Hematopoietic multipotent progenitor cell treated with erythropoietin and hydrocortisone succinate and interleukin-3 and kit ligand, for 4 days (in vitro differentiated cells): ENCODE results near the gene TLK1.

Experiments
- DNase-seq: peaks from one replicate; pipeline ENCODE4 v3.0.0-alpha.2; 2015

TLK1 gene

DNA sequence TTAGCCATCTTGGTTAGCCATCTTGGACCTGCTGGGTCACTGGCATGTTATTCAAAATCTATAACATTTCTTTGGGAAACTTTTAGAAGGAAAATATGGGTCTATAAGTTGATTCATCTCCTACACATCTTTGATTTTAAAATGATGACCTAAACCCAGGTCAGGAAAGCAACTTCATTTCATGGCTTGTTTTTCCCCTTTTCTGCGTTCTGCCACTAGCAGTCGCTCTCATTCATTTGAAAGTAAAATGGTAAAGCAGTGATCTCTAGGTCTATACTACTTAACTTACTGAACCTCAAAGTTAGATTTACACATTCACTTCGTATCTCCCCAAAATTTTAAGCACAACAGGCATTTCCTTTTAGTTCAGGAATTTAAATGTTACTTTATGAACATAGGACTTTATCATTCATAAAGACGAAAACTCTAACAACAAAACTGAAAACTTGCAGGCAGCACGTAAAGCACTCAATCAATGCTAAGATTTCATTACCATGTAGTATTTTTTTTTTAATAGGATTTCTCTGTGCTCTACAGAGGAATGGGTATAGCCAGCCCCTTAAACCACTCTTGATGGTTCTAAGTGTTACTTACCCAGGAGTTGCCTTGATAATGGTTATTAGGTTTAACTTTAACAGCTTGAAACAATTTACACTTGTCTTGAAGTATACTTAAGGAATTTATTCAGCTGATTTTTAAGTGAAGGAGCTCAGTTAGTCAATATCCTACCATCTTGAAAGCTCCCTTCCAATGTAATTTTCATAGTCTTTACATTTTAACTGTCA lies 169.1 kb downstream of the TLK1 start:
- DNase-seq, result no peak

DNA sequence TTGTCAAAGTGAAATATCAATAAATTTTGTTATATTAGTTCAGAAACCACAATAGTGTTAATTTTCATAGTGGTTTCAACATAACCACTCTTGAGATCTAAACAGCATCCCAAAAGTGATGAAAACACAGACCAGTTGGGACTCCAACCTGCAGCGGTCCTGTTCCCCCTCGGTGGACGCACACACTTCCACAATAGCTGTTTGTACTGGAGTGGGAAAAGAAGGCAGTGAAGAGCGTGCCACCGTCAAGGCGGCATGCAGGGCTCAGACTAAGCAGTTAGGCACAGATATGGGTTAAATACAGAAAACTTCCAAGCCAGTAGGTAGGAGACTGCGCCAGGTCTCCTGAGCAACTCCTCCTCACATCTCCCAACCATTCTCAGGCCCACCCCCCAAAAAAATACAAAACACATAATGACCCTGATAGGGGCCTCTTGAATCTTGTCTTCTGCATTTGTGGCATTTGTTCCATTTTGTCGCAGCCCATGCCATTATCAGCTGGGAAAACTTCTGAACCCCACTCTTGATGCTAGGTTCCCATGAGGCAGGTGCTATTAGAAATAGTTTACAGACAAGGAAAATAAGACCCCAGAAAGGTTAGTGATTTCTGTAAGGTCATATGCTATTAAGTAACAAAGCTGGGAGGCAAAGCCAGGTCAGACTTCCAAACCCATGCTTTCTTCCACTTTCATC lies 174.0 kb downstream of the TLK1 start:
- DNase-seq, result no peak

DNA sequence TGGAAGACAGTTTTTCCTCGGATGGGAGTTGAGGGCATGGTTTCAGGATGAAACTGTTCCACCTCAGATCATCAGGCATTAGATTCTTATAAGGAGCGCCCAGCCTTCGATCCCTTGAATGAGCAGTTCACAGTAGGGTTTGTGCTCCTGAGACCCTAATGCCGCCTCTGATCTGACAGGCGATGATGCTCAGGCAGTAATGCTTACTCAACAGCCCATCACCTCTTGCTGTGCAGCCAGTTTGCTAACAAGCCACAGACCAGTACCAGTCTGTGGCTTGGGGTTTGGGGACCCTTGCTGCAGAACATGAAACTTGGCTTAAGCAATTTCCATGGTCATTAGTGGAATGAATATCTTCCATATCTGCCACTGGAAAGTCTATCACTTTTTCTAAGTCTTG lies 175.3 kb downstream of the TLK1 start:
- no peak for DNase-seq

DNA sequence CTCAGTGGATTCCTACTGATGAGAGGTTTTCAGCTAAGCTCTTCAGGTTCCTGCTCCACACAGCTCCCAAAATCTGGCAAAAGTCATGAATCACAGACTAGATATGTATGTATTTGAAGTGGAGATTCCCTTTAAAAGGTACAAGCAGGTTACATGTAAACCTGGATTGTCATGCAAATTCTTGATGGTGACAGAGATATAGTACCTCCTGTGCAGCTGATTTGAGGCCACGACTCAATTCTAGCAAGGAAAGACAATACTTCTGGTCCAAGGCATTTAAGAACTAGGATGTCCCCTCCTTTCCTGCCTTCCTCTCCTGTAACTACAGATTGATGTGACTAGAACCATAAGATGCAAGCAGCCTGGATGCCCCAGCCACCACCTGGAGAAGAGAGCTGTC lies 176.6 kb downstream of the TLK1 start:
- no peak for DNase-seq

DNA sequence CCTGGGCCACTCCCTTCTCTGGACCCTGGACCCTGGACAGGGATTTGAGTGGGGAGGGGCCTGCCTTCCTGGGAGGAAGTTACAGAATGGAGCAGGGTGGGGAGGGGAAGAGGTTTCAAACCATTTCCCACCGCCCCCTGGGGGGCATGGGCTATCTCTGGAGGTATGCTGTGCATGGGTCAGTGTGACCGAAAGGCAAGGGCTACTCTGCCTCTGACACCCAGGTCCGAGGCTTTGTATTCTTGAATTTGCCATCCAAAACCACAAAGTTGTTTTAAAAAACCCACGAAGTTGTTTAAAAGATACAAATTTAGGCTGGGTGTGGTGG lies 184.8 kb downstream of the TLK1 start:
- DNase-seq, result no peak

DNA sequence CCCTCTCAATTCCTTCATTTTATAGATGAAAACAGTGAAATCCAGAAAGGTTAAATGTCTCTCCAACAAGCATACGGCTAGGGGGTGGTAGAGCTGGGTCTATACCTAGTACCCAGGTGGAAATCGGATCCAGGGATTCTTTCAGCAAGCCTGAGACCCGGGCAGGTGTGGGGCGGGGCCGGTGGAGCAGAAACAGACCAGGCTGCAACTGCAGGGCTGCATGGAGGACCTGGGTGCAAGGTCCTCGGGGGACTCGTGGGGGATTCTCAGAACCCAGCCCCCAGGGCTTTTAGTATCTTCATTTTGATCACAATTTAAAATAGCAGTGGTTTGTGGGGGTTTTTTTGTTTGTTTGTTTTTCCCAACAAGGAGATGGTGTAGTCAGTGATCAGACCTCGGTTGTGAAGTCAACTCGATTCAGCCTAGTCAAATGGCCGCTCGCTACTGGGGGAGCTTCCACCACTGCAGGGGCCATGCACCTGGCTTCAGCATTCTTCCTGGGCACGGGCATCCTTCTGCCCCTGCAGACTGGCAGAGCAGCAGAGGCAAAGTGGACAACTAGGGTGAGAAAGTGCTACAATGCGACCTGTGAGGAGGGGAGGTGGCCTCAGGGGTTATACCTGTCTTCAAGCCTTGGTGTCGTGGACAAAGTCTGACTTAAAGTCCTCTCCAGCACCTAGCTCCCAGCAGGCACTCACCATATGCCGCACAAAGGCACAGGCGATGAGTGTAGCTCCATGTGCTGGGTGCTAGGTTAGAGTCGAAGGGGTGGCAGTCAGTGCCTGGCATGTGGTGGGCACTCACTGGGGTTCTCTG lies 185.4 kb downstream of the TLK1 start:
- DNase-seq, result no peak

DNA sequence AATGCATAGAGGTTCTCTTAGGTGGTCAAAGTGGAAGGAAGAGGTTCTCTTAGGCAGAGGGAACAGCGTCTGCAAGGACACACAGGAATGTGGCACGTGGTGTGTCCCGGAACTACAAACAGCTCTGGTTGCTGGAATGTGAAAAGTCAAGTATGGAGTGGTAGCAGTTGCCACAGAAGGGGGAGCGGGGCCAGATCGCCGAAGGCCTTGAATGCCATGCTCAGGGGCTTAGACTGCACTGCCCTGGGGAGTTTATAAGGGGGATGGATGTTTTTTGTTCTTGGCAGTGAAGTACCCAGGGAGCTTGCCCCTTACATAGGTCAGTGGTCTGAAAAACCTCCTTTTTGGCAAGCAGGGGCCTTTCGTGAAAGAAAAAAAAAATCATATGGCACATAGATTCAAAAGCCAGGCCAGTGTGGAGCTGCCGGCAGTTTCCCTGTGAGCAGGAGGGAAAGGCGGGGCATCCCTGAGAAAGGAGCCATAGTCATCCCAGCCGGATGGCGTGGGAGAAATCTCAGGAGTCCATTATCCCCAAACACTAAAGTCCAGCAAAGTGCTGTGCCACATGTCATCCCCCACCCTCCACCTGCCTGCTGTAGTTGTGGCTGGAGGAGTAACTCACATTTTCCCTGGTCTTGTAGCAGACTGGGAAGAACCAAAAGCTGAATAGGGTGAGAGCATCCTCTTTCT lies 186.2 kb downstream of the TLK1 start:
- no peak for DNase-seq

DNA sequence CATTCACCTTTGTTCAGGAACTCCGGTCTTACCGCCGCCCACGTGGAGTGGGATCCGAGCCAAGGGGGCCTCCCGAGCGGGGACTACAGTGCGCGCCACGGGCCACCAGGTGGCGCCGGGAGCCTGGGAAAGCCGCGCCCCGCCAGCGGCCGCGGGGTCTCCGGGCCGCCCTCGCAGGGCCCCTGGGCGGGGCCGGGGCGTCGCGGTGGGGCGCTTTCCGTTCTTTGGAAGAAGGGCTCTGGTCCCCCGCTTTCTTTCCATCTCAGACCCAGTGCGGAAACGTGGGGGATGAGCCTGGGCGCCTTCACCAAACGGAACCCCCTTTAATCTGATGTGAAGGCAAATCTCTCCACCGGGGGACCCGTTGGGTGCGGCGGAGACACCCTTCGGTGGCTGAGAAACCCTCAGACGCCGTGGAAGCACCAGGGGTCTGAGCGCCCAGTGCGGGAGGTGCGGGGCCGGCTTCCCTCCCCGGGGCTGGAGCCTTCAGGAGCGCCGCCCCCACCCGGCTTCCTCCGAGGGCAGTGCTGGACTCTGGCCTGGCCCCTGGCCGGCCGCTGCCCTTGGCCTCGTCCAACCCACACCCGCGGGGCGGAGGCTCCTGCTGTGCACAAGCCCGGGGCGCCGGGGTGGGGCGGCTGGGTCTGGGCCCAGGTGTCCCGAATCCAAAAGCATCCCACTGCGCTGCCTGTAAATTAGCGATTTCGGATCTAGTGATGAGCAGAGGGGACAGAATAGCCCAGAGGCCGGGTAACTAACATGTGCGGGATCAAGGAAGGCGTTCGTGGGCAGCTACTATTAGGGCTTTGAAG lies 187.0 kb downstream of the TLK1 start:
- peak; percentile 92 for DNase-seq

DNA sequence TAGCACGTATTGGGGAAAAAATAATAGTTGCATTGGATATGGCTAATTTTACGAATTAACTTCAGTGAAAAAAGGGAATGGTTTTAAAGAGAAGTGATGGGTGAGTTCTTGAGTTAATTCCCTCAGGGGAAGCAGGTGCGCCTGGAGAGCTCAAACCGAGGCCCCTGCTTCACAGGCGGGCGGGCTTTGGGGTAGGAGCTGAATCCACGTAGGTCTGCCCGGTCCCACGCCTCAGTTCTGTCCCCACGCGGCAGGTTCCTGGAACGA lies 187.5 kb downstream of the TLK1 start:
- DNase-seq, result no peak

DNA sequence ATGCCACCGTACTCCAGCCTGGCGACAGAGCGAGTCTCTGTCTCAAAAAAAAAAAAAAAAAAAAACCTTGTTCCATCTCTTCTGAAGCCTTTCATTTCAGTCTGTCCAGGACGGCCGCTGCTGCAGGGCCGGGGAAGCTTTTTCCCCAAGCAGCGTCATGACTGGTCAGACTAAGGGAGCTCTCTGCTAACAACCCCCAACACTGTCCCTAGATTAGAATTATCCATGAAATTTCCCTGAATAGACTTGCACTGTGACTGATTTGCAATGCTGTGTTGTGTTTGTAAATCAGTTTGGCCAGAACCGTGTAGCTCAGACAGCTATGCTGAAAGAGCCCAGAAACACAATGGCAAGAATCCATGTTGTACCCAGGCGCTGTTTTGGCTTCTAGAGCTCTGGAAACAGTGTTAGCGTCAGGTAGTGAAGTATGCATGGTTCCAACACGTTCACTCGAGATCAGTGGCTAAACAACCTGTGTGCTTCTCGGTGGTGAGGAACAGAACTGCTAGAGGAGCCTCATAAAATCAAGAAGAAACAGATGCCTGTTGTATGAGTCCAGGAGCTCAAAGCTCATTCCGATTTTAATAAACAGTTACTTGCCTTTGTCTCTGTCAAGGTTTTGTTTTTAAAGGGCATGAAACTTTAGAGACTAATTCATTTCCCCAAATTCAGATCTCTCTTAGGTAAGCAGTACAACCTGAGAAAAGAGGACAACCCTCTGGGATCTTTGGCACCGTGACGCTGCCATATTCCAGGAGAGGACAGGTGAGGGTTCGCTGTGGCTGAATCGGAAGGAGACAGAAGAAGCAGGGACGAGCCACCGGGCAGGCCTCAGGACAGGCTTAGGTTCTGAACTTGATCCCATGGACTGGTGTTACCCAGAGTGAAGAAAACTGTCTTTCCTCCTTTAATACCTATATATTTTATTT lies 188.1 kb downstream of the TLK1 start:
- DNase-seq, result peak; percentile 39

DNA sequence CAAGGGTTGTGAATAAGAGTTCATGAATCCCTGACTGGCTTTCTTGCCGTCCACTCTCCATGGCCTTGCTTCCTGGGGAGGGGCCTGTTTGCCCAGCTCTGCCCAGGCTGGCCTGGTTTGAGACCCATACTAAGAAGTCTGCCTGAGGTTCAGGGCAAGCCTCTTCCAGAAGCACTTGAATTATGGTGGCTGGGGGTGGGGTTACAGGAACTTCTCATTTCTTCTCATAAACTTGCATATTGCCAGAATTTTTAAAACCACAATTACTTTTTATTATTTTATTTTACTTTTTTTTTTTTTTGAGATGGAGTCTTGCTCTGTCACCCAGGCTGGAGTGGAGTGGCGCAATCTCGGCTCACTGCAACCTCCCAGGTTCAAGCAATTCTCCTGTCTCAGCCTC lies 189.6 kb downstream of the TLK1 start:
- DNase-seq, result peak; percentile 46

DNA sequence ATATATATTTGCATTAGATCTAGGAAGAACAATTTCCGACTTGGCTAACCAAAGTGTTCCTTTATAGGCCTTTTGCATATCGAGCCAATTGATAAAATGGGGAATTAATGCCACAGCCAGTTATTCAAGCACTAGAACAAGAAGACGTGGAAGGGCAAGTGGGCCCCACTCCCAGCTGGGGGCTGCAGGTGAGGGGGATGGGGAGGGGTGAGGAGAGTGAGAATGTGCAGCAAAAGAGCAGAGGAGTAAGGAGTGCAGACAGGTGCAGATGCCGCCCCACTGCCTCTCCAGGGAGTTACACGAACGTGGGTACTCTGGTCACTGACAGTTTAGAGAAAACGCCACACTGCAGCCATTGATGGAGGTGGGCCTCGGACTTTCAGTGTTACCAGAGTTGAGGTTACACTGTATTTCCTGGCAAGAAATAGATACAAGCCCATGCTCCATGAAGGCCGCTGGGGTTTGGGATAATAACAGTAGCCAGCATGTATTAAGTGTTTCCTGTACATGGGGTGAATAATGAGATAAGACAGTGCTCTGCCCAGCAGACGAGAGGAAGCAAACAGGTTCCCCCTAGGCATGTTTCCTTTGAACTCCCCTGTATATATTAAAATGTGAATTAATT lies 190.7 kb downstream of the TLK1 start:
- peak; percentile 64 for DNase-seq

DNA sequence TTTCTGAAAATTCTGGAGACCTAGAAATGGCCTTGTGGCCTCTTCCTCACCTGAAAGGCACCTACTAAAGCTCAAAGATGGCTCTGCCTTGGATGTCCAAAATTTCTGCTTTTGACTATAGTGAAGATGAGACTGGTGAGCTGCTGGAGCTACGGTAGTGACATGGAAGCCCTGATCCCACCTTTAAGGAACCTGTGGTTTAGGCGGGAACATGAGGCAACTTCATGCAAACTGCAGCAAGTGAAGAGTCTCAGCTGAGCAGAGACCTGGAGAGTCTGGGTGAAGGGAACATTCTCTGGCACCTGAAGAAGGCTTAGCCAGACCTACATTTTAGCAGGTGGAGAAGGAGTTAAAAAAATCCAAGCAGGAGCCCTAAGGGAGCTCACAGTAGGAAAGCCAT lies 191.7 kb downstream of the TLK1 start:
- DNase-seq, result no peak

DNA sequence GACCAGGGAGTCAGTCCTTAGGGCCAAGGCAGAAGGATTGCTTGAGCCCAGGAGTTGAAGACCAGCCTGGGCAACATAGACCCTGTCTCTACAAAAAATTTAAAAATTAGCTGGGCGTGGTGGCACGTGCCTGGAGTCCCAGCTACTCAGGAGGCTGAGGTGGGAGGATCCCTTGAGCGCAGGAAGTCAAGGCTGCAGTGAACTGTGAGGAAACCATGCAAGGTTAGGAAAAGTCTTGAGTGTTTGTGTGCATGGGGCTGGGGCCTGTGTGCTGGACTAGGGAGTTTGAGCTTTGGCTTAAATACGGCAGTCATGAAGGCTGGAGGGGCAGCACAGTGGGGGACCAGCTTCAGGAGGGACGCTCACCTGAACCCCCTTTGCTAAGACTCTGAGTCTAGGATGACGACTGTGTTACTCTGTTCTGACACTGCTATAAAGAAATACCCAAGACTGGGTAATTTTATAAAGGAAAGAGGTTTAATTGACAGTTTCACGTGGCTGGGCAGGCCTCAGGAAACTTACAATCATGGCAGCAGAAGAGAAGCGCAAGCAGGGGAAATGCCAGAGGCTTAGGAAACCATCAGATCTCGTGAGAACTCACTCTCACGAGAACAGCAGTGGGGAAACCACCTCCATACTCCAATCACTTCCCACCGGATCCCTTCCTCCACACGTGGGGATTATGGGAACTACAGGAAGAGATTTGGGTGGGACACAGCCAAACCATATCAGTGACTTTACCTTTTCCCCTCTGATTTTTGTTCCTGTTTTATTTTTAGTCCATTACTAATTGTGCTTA lies 192.3 kb downstream of the TLK1 start:
- DNase-seq, result no peak

DNA sequence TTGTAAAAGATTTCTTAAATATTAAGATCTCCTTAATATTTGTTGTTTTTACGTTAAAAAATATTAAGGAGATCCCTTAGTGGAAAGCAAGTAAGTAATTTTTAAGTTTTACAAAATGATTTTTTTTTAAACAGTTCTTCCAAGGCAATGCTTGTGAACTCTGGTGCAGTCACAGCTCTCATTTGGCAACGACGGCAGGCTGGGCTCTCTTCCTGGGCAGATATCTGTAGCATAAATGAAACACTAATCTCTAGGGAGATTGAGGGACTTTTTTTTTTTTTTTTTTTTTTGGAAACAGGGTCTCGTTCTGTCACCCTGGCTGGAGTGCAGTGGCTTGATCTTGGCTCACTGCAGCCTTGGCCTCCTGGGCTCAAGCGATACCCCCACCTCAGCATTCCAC lies 193.1 kb downstream of the TLK1 start:
- no peak for DNase-seq

DNA sequence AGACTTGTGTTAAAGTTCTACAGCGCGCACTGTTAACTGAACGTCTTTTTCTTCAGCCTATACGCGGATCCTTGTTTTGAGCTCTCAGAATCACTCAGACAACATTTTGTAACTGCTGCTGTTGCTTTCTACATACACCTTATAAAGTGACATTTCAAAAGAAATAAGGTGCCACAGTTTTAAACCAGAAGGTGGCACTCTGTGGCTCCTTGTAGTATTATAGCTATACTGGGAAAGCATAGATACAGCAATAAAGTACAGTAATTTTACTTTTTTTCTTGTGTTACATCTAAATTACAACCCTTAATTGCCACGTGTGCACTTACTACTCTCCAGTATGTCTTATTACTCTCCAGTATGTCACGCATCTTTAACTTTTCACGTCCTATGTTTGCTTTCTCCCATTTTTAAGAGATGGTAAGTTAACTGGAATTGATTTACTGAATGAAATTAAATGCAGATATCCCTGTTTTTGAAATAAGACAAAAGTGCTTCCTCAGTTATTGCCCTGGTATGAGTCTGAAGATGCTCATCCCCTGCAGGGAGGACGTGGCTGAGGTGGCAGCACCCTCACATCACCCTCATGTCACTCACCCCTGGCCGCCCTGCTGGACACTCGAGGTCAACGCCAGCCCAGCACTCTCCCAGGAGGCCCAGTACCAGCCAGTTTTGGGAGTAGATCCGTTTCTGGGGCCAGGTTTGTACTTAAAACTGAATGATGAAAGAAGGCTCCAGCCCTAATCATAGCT lies 193.9 kb downstream of the TLK1 start:
- peak; percentile 50 for DNase-seq

DNA sequence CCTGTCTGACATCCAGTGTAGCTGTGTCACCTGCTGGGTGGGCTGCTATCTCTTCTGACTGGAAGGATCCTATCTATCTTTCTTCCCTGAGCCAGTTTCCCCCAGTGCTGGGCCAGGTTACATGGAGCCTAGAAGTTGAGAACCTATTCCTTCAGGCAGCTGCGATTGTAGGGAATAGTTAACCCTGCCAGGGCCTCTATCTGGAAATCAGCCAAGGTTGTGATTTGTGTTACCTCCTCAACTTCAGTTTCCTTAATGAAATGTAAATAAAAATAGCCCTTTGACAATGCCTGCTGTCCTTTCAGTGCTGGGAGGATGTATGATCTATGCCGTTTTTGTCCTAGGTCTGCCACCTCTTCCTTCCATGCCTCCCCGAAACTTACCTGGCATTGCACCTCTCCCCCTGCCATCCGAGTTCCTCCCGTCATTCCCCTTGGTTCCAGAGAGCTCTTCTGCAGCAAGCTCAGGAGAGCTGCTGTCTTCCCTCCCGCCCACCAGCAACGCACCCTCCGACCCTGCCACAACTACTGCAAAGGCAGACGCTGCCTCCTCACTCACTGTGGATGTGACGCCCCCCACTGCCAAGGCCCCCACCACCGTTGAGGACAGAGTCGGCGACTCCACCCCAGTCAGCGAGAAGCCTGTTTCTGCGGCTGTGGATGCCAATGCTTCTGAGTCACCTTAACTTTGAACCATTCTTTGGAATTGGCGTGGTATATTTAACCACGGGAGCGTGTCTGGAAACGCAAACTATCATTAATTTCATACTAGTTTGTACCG lies 195.1 kb downstream of the TLK1 start:
- no peak for DNase-seq

DNA sequence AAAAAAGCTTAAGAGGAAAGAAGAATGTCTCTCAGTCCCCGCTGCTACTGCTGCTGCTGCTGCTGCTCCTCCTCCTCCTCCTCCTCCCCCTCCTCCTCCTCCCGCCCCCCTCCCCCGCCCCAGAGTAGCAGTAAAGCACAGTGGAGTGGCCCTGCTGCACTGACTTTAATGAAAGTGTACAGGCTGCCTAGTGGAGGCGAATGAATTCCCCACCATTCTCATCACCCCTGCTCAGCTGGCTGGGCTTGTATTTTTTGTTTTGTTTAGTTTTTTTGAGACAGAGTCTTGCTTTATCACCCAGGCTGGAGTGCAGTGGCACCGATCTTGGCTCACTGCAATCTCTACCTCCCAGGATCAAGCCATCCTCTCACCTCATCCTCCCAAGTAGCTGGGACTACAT lies 197.3 kb downstream of the TLK1 start:
- no peak for DNase-seq

DNA sequence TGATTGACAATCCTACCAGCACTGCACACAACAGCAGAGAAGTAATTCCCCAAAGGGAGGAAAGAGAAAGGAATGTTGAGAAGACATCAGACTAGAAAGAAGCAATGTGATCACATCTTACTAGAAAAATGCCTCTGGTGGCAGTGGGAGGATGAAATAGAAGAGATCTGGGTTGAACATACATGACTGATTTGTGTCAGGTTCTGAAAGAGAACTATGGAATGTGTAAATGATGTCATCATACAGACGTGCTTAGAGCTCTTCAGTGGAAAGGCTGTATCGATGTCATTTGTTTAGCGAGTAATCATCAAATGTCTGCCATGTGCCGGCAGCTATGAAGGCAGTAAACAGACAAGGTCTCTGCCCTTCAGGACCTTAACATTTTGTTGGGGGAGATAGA lies 206.8 kb downstream of the TLK1 start:
- DNase-seq, result no peak
